NB4 (cell line): Measurements from ENCODE around the gene CLDN11.

Source experiments
- POLR2A ChIP-seq: IDR thresholded peaks from 2 replicates; pipeline ENCODE4 v1.6.1; 2011; ENCODE audit warnings: mild to moderate bottlenecking; ENCODE audit not compliant: insufficient read length; ENCODE audit errors: extremely low read depth
- TF ChIP-seq, protein P1 (sequence below): IDR thresholded peaks from 2 replicates; pipeline ENCODE4 v1.6.1; 2011; ENCODE audit warnings: low read depth, low read length

DNA sequence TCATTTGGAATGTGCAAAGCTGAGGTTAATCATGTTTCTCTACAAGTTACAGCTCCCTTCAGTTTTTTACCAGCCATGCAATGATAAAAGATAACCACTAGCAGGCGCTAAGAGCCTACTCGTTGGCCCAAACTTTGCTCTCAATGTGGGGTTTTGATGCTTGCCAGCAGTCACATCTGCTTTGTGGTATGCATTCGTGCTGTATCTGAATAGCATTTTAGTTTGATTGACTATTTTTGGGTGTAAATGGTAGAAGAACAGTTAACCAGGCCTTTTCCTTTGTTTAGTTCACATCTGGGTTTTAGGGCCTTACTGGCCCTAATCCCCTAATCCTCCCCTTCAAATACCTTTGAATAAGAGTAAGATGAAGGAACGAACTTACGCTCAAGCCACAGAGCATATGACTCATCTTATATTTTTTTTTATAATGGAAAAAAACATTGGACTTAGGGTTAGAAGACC is 4.4 kb upstream of the CLDN11 start:
- TF ChIP-seq, protein P1, sequence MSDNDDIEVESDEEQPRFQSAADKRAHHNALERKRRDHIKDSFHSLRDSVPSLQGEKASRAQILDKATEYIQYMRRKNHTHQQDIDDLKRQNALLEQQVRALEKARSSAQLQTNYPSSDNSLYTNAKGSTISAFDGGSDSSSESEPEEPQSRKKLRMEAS = no peak
- TF ChIP-seq POLR2A = no peak
